Stimulated activated CD8-positive, alpha-beta memory T cell treated with anti-CD3 and anti-CD28 coated beads, Interleukin-4, amount 100 ng/mL, for 24 hours (primary cell): ENCODE data around the gene HEXA.
"Not testable (repeated sequence)": the region's sequence is repeated elsewhere in the genome, so short reads cannot be mapped to it uniquely, and the experiment has no call there.

Experiments
- DNase-seq: peaks from one replicate; pipeline ENCODE4 v3.0.0-alpha.2; 2020; ENCODE audit warnings: low read depth

Gene HEXA

DNA sequence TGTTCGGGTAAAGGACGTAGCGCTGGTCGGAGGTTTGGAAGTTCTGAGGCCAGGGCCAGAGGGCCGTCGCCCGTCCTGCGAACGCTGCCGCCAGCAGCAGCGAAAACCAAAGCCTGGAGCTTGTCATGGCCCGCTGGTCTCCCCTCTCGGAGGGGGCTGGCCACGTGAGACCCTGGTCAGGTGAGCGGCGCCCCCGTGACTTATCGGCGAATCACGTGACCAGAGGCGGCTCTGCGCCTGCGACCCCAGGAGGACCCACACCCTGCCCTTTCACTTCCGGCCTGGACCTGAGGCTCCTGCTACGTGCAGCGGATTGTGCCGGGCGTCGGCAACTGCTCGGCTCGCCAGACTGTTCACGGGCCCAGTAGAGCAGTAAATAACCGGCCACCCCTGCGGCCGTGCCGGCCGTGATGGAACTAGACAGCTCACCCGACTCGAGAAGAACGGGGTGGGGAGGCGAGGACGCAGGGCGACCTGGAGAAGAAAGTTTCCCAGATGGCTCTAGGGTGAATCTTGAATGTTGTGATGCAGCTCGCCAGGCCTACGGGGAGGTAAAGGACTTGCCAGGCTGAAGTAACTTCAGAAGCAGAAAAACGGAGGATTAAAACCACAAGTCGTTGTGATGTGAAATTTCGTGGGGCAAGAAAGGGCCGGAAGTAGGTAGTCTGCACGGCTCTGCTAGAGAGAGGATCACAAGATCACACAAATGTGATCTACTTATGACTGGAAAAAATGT, at the start of gene HEXA:
Gene HEXA, minus strand, starts transcription at position 169 of the 736 bp plus-strand sequence. Its CDS starts 42 bp downstream, at position 127.
- DNase-seq, result peak; percentile 99

DNA sequence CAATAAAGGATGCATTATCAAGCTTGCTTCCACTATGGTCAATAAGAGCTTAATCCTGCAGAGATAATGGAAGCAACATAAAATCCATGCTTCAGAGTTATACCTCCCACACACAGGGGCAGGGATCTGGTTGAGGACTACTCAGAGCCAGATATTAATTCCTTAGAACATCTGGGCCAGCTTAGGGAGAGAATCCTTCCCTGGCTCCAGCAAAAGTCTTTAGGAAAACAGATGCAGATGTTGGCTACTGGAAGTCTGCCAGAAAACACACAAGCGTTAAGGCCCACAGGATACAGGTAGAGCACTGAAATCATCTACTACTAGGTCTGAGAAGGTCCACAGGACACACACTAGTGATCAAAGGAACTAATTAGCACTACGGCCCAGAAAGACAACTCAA, 47.4 kb upstream of the HEXA start:
- no peak for DNase-seq

DNA sequence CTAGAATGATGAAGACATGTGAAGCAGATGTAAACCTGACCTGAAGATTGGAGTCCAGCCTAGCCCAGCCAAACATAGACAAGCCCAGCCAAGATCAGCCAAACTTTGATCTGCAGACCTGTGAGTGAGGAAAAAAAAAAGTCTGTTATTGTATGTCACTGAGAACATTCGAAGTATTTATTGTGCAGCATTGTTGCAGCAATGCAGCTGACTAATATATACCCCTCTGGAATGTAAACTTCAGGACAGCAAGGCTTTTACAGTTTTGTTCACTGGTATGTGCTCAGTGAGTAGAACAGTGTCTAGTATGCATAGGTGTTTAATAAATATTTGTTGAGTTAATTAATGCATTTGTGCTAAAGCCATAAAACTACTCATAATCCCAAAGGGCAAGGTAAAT, 45.7 kb upstream of the HEXA start:
- DNase-seq, result no peak

DNA sequence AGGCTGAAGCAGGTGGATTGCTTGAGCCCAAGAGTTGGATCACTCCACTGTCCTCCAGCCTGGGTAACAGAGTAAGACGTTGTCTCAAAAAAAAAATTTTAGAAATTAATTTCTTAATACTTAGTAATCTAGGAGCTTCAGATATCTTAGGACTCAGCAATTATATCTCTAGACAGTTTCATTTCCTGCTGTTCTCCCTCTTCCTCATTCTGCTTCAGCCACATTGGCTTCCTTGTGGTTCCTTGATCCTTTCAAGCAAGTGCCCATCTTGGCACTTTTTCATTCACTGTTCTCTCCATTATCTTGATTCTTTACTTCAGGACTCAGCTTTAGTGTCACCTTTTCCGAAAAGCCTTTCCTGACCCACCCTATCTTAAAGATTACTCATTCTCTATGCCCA, 44.8 kb upstream of the HEXA start:
- DNase-seq, result no peak

DNA sequence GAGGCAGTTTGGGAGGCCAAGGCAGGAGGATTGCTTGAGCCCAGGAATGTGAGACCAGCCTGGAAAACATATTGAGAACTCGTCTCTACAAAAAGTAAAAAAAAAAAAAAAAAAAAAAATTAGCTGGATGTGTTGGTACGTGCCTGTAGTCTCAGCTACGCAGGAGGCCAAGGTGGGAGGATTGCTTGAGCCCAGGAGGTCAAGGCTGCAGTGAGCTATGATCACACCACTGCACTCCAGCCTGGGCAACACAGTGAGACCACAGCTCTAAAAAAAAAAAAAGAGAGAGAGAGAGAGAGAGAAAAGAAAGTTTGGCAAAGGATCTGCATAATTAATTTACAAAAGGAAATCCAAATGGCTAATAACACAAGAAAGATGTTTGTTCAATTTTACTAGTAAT, 44.0 kb upstream of the HEXA start:
- DNase-seq, result not testable (repeated sequence)

DNA sequence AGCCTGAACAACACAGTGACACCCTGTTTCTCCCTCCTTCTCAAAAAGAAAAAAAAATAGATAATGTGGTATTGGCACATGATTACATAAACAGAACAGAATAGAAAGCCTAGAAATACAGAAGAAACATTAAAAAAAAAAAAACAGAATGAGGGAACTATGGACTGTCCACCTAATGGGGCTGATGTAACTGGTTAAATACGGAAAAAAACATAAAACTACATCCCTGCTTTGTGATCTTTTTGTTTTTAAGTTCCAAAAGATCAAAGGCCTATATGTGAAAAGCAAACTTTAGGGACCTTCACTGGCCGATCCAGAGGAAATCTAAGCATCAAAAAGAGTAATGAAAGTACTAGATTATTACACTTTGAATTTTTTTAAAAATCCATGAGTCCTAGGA, 39.5 kb upstream of the HEXA start:
- DNase-seq, result no peak

DNA sequence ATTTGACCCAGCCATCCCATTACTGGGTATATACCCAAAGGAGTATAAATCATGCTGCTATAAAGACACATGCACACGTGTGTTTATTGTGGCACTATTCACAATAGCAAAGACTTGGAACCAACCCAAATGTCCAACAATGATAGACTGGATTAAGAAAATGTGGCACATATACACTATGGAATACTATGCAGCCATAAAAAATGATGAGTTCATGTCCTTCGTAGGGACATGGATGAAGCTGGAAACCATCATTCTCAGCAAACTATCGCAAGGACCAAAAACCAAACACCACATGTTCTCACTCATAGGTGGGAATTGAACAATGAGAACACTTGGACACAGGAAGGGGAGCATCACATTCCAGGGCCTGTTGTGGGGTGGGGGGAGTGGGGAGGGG, 37.5 kb upstream of the HEXA start:
- DNase-seq, result not testable (repeated sequence)

DNA sequence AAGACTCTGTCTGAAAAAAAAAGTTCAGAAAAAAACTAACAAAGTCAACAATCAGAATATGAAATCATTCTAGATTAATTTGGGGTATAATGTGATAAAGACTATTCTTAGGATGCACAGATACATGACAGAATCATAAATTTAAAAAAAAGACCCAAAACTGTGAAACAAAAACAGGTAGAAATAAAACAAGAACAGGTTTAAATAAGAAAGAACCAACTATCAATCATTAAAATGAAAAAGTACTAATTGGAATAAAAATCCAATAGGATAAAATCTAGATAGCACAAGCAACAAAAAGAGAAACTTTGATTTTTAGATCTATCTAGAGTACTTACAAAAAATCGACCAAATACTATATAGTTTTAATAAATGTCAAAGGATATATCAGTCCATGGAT, 35.7 kb upstream of the HEXA start:
- no peak for DNase-seq

DNA sequence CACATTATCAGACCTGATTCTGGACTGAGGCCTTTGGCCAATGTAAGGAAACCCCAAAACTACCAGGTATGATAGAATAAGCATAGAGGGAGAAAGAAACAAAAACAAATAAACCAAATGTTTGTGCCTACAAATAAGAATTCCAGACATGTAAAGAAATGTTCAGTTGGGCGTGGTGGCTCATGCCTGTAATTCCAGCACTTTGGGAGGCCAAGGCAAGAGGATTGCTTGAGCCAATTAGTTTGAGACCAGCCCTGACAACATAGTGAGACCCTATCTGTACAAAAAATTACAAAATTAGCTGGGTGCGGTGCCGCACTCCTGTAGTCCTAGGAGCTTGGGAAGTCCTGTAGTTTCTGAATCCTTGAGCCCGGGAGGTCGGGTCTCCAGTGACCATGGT, 35.3 kb upstream of the HEXA start:
- no peak for DNase-seq

DNA sequence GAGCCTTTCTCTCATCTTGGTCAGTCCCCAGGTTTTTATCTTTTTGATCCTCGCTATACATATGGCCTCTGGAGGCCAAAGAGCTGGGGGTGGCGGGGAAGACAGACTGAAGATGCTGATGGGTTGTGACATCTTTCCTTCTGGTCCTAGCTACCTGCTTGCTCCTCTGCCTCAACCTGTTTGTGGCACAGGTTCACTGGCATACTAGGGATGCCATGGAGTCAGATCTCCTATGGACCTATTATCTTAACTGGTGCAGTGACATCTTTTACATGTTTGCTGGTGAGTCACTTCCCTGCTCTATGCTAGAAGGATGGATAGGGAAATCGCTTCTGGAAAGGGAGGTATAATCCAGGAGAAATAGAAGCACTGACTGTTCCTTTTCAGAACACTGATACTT, 31.1 kb upstream of the HEXA start:
- DNase-seq, result no peak

DNA sequence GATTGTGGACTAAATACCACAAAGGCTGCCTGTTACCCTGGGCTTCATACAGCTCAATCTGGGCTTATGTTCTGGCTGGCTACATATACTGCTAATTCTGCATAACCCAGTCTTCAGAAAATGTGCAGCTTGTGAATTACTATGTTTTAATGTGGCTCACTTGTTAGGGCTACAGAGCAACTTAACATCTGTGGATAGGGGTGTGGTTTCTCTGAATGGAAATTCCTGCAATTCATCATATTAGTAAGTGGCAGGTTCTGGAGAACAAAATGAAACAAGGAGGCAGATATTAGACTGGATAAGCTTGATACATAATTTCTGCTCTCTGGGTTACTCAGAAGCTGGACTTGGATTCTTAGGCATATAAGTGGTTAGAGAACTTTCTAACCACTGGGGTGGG, 29.0 kb upstream of the HEXA start:
- no peak for DNase-seq

DNA sequence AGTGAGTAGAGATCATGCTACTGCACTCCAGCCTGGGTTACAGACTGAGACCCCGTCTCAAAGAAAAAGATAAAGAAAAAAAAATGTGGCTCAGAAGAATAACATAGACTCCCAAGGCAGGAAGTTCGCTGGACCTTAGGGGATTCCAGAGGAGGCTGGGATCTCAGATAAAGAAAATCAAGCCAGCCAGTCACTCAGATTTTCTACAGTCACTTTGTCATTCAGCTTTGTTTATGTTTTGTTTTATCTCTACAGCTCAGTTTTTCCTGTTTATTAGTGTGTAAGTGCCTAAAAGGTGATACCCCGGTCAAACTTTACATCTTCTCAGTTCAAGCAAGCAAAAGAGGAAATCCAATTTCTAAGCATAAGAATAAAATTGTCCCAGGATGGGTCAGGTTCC, 28.5 kb upstream of the HEXA start:
- no peak for DNase-seq

DNA sequence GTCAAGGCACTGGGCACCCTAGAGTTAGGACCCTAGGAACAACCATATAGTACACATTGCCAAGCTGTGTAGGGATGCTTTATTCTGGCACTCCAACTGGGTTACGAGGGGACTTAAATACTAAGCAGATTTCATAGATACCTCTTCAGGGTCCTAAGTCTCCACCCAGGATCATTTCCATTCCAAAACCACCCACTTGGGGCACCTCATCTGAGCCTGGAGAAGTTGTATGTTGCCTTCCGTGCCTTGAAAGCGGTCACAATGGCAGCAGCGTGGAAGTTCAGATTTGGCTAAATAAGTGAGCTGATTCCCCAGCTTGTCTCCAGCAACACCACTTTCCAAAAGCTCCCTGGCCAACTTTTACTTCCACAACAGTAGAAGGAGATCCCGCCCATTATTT, 26.9 kb upstream of the HEXA start:
- no peak for DNase-seq

DNA sequence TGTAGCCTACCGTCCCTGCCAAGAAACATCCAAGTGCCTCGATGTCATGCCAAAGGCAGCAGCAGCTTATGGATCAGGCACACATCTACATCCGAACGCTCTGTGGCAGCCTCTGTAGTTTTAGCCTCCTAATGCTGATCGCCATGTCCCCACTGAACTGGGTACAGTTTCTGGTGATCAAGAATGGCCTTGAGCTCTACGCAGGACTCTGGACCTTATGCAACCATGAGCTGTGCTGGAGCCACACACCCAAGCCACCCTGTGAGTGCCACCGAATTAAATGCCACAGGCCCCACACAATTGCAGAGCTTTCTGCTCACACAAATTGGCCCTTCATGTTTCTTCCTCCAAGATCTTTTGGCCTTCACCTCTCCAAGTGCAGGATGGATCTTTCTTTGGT, 22.8 kb upstream of the HEXA start:
- DNase-seq, result no peak

DNA sequence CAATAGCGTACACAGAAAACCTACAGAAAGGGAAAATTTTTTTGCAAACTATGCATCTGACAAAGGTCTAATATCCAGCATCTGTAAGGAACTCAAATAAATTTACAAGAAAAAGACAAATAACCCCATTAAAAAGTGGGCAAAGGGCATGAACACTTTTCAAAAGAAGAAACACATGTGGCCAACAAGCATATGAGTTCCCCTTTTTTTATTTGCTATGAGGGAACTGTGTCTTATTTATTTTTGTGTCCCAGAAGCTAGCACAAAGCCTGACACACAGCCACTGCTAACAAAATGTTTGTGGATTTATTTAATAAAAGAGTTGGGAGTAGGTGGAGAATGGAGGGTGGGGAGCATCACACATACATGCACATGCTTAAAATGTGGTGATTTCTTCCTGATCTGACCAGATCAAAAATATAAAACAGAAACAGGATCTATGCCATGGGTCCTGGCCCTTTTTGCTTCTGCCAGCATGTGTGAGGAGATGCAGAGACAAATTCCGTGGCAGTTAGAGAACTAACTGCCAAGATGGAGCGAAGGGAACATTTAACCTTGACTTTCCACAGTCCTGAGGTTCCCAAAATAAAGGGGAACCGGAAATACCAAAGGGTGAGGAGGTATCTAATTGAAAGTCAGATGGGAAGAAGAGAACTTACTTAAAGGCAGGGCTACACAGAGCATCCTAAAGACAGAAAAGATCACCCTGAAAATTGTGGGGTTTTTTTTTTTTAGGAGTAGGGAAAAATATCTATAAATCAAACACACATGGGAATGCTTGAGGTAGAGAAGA, 22.2 kb upstream of the HEXA start, which contains the start of gene TMEM202:
Gene TMEM202, plus strand, starts transcription at position 510 of the 793 bp plus-strand sequence. Its CDS starts 22 bp downstream, at position 532.
- DNase-seq, result no peak

DNA sequence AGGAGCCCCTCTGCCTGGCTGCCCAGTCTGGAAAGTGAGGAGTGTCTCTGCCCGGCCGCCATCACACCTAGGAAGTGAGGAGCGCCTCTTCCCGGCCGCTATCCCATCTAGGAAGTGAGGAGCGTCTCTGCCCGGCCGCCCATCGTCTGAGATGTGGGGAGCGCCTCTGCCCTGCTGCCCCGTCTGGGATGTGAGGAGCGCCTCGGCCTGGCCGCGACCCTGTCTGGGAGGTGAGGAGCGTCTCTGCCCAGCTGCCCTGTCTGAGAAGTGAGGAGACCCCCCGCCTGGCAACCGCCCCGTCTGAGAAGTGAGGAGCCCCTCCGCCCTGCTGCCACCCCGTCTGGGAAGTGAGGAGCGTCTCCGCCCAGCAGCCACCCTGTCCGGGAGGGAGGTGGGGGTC, 20.5 kb upstream of the HEXA start:
- not testable (repeated sequence) for DNase-seq

DNA sequence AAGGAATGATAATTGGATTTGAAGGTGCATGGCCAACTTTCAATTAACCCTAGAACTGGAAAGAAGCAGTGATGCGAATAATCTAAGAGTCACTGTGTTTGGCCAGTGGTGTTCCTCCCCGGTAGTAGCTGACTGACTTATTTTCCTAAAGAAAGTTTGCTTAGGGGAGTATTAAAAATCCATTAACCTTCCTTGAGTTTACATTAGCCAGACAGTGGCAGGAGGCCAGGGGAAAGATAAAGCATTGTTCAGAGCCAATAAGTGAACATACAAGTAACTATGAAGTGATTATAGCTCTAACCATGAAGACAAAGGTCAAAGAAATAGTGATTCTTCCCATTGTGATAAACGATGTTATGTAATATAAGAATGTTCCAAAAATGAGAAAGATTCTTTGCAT, 13.4 kb upstream of the HEXA start:
- DNase-seq, result no peak

DNA sequence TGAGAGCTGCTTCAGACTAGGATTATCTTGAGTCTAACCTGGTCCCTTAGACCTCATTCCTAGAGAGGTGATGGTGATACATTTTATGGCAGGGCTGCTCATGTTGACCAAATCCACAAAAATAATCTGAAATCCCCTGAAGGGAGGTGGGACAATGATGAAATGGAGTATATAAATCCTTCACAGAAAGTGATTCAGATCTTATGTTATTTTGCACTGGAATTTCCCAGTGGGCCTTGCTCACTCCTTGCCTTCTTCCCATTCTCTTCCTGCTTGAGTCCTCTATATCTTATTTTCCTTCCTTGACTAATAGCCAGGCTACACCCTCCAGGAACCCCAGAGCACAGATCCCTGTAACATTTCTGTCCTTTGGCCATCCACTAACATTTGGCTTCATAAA, 11.9 kb upstream of the HEXA start:
- no peak for DNase-seq

DNA sequence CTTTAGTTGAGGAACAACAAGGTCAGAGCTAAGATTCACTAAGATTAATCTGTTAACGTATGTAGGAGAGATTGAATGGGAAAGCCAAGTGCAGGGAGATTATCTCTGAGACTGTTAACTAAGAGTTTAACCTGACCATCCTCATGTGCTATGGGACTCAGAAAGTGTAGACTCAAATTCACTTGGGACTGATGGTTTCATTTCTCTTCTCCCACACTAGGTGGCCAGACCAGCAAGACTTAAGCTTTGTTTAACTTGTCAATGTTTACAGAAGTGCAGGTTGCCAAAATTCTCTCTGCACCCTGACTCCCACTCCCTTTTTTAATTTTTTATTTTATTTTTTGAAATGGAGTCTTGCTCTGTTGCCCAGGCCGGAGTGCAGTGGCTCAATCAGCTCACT, 6.3 kb upstream of the HEXA start:
- no peak for DNase-seq

DNA sequence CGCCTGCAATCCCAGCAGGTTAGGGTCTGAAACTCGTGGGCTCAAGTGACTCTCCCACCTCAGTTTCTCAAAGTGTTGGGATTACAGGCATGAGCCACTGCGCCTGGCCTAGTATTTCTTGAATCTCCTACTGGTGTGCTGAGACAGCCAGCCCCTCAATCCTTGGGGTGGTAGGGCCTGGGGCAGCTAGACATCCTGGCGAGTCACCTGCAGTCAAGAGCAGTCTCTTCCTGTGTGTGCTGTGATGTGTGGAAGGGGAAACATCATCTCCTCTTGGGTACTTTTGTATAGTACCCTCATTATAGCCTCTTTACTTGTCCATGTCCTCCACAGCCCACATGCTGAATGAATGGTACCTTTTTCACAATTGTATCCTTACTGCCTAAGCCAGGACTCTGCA, 4.9 kb upstream of the HEXA start:
- no peak for DNase-seq

DNA sequence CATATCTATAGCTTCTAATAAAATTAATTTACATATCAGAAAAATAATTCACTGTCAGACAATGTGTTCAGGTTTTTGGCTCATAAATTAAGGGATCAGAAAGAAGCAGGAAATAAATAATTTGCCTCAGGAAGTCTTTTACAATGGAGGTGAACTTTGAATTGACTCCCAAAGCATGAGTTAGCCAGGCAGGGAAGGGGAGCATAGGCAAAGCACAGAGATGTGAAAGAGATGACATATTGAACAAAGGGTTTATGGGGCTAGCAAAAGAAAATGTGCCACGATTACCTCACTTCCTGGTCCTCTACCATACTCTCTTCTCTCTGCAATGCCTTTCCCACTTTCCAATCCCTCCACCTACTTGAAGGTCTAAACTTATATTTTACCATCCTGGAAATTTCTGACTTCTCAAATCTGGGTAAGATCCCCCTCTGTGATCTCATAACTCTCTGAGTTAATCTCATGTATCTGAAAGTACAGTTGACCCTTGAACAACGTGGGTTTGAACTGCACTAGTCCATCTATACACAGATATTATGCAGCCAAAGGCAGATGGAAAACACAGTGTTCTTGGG, 4.1 kb upstream of the HEXA start:
- no peak for DNase-seq

DNA sequence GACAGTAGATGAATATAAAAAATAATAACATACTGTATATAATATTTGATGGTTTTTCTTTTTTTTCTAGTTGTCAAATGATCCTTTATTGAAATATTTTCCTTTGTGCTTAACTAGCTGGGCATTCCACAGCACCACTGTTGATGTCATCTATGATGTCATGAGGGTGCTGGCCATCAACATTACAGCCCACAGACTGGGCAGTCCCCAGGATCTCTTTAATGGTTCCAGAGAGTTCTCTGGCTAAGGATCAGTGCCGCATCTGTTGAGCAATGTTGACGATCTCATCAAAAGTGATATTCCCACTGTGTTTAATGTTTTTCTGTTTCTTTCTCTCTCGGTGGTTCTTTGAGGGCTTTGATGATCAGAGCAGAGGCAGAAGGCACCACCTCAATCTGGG, 3.3 kb upstream of the HEXA start:
- DNase-seq, result not testable (repeated sequence)

DNA sequence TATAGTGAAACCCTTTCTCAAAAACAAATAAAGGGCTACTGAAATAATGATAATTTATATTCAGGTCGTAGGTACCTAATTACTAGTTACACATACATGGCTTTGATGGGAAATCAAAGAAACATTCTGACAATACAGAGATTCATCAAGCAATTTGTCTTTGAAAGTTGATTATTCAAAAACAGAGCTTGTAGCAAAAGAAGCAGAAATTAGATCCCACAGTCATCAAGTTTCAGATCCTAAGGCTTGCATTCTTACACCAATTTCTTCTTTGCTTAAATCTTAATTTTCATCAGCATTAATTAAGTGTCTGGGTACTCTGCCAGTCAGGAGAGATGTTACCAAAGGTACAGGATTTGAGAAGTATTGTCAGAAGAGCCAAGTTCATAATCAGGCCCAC, 1.5 kb upstream of the HEXA start:
- DNase-seq, result no peak
